Thyroid gland (tissue), 4 donors: ENCODE measurements around the gene KLC3.

Experiments
- POLR2A ChIP-seq, 2 donors: fragments of 450-650 bp; IDR thresholded peaks; one replicate each; pipeline ENCODE4 v1.6.1; 2017; ENCODE audit warnings: antibody characterized with exemption in 2 of 2, mild to moderate bottlenecking in 2 of 2, moderate library complexity in 1 of 2
- TF ChIP-seq, protein P1 (sequence below), 6 experiments: fragments of 200-600 bp in 3 of 6; fragments of 450-650 bp in 3 of 6; sonication (generic) in 3 of 6; IDR thresholded peaks; one replicate each; pipeline ENCODE4 v1.5.1; 2016 to 2019; ENCODE audit warnings: antibody characterized with exemption in 6 of 6, mild to moderate bottlenecking in 2 of 6, inconsistent platforms in 1 of 6, moderate library complexity in 1 of 6

DNA sequence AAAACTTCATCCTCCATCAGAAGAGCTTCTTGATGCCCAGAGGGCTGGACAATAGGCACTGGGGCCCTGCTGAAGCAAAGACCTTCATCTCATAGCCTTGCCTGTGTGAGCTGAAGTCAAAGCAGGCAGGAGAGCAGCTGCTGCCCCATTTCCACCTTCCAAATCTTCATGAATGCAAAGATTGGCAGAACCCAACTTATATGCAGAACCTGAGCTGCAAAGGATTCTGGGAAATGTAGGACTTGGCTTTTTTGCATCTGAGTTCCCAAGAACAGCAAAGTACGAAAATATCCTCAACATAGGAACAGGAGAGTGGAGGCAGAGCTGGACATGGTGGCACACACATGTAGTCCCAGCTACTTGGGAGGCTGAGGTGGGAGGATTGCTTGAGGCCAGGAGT is 48.7 kb upstream of the KLC3 start:
- TF ChIP-seq, protein P1, sequence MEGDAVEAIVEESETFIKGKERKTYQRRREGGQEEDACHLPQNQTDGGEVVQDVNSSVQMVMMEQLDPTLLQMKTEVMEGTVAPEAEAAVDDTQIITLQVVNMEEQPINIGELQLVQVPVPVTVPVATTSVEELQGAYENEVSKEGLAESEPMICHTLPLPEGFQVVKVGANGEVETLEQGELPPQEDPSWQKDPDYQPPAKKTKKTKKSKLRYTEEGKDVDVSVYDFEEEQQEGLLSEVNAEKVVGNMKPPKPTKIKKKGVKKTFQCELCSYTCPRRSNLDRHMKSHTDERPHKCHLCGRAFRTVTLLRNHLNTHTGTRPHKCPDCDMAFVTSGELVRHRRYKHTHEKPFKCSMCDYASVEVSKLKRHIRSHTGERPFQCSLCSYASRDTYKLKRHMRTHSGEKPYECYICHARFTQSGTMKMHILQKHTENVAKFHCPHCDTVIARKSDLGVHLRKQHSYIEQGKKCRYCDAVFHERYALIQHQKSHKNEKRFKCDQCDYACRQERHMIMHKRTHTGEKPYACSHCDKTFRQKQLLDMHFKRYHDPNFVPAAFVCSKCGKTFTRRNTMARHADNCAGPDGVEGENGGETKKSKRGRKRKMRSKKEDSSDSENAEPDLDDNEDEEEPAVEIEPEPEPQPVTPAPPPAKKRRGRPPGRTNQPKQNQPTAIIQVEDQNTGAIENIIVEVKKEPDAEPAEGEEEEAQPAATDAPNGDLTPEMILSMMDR (IDR thresholded peaks at IDR 0.05): no peak
- TF ChIP-seq POLR2A (IDR thresholded peaks at IDR 0.05): no peak
